ENCODE measurements around the gene CEMP1. TPM values are rescaled to one million over a fixed set of nuclear protein-coding genes. Genes with fewer than 3 reads are reported as not detected.
A peak's percentile ranks its signal among the peaks of the same experiment; 100 is the strongest.
"Not testable (repeated sequence)": the region's sequence is repeated elsewhere in the genome, so short reads cannot be mapped to it uniquely, and the experiment has no call there.

Gene CEMP1
- total and polyA plus RNA-seq, 2 donors (not counting 1 experiment from before 2014, with no cell fraction given) = 0.66 to 2.3 TPM

DNA sequence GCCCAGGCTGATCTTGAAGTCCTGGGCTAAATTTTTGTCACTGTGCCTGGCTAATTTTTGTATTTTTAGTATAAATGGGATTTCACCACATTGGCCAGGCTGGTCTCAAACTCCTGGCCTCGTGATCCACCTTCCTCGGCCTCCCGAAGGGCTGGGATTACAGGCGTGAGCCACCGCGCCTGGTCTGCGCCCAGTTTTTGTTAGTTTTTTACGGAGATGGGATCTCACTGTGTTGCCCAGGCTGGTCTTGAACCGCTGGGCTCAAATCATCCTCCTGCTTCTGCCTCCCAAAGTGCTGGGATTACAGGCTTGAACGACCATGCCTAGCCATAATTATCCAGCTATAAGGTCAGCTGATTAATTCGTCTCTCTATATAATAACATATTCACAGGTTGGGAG, 2.7 kb upstream of the CEMP1 start:
- Mint-ChIP-seq H3K4me3 (peak overlapping the region; percentile 71), H3K4me1 (peaks cover 26% of the 10 kb centered on the region), H3K27ac (peak overlapping the region; percentile 67), H3K27me3 (no peaks in the 10 kb centered on the region), H3K9me3 (ENCODE audit: insufficient read depth) (no peaks in the 10 kb centered on the region)
- Histone ChIP-seq H3K79me2 (ENCODE audit: control insufficient read depth, insufficient read depth, low read length) (peaks cover 21% of the 10 kb centered on the region), H3K9ac (ENCODE audit: low read length) (no peak overlapping the region), H4K20me1 (ENCODE audit: control insufficient read depth, insufficient read depth, low read length, poor library complexity, severe bottlenecking) (peaks cover 5% of the 10 kb centered on the region), H3K9me3 (ENCODE audit: control extremely low read depth in 1 of 3, control insufficient read depth in 2 of 3, insufficient read depth in 1 of 3, low read length in 2 of 3) (no peaks in the 10 kb centered on the region), H3K36me3 (replicated peaks in 1 of 2; ENCODE audit: control extremely low read depth in 1 of 2, control insufficient read depth in 1 of 2, extremely low read depth in 1 of 2, insufficient read depth in 2 of 2, low read length in 1 of 2) (peaks cover 0 to 11% of the 10 kb centered on the region in 2 experiments), H3K4me2 (replicated peaks; ENCODE audit: low read depth, low read length, poor library complexity, severe bottlenecking) (no peak overlapping the region), H3K4me3 (ENCODE audit: control extremely low read depth in 1 of 5, extremely low read depth in 1 of 5, insufficient read depth in 1 of 5, low read depth in 2 of 5, low read length in 4 of 5) (no peak overlapping the region), H3K27ac (ENCODE audit: low read length in 2 of 2) (no peak overlapping the region), H3K27me3 (replicated peaks in 1 of 4; ENCODE audit: control extremely low read depth in 1 of 4, control insufficient read depth in 3 of 4, insufficient read depth in 4 of 4, low read length in 3 of 4) (no peaks in the 10 kb centered on the region), H2AFZ (ENCODE audit: insufficient read depth, low read depth, low read length, poor library complexity, severe bottlenecking) (no peak overlapping the region), H3K4me1 (ENCODE audit: control insufficient read depth in 2 of 2, insufficient read depth in 2 of 2, low read length in 2 of 2) (peaks cover 15 to 36% of the 10 kb centered on the region in 2 donors)
- TF ChIP-seq, protein P1, sequence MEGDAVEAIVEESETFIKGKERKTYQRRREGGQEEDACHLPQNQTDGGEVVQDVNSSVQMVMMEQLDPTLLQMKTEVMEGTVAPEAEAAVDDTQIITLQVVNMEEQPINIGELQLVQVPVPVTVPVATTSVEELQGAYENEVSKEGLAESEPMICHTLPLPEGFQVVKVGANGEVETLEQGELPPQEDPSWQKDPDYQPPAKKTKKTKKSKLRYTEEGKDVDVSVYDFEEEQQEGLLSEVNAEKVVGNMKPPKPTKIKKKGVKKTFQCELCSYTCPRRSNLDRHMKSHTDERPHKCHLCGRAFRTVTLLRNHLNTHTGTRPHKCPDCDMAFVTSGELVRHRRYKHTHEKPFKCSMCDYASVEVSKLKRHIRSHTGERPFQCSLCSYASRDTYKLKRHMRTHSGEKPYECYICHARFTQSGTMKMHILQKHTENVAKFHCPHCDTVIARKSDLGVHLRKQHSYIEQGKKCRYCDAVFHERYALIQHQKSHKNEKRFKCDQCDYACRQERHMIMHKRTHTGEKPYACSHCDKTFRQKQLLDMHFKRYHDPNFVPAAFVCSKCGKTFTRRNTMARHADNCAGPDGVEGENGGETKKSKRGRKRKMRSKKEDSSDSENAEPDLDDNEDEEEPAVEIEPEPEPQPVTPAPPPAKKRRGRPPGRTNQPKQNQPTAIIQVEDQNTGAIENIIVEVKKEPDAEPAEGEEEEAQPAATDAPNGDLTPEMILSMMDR (IDR thresholded peaks at IDR 0.05) = no peak
- no peak for TF ChIP-seq EZH2 (IDR thresholded peaks at IDR 0.05; ENCODE audit: borderline replicate concordance, insufficient read depth, low read depth, low read length, poor library complexity, severe bottlenecking)
- intact Hi-C loops (cut with micrococcal nuclease) = no loop called here
- POLR2A ChIA-PET = interaction anchor here (0.6 to 3.4 kb wide), 2 partner anchors 13 to 187 kb away, joined by 4 to 66 read pairs; partner anchors contain the start of gene AMDHD2
- DNase-seq (no peak), ATAC-seq (ENCODE audit: low read depth) (no peak)
- CTCF ChIA-PET = no interaction called here
- 91% methylated on average over 9 of the region's 11 CpGs for WGBS (ENCODE audit: insufficient coverage)

DNA sequence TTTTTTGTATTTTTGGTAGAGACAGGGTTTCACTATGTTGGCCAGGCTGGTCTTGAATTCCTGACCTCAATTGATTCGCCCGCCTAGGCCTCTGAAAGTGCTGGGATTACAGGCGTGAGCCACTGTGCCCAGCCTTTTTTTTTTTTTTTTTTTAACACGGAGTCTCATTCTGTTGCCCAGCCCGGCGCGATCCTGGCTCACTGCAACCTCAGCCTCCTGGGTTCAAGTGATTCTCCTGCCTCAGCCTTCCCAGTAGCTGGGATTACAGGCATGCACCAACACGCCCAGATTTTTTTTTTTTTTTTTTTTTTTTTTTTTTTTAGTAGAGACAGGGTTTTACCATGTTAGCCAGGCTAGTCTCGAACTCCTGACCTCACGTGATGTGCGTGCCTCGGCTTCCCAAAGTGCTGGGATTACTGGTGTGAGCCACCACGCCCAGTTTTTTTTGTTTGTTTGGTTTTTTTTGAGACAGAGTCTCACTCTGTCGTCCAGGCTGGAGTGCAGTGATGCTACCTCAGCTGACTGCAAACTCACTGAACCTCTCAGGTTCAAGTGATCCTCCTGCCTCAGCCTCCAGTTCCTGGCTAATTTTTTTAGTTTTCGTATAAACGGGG, 2.0 kb upstream of the CEMP1 start:
- Histone ChIP-seq H3K79me2 (ENCODE audit: control insufficient read depth, insufficient read depth, low read length) (peaks cover 22% of the 10 kb centered on the region), H3K27ac (ENCODE audit: low read length in 2 of 2) (peak overlapping the region; percentile 96 to 100), H3K4me2 (replicated peaks; ENCODE audit: low read depth, low read length, poor library complexity, severe bottlenecking) (peak overlapping the region; percentile 98), H3K4me1 (ENCODE audit: control insufficient read depth in 2 of 2, insufficient read depth in 2 of 2, low read length in 2 of 2) (peaks cover 10 to 31% of the 10 kb centered on the region in 2 donors), H2AFZ (ENCODE audit: insufficient read depth, low read depth, low read length, poor library complexity, severe bottlenecking) (peak overlapping the region; percentile 31), H3K9ac (ENCODE audit: low read length) (peak overlapping the region; percentile 81), H3K4me3 (ENCODE audit: control extremely low read depth in 1 of 5, extremely low read depth in 1 of 5, insufficient read depth in 1 of 5, low read depth in 2 of 5, low read length in 4 of 5) (peak overlapping the region; percentile 58 to 93 (median 84)), H3K36me3 (replicated peaks in 1 of 2; ENCODE audit: control extremely low read depth in 1 of 2, control insufficient read depth in 1 of 2, extremely low read depth in 1 of 2, insufficient read depth in 2 of 2, low read length in 1 of 2) (peaks cover 0 to 17% of the 10 kb centered on the region in 2 experiments)
- H3K27me3 Mint-ChIP-seq; H4K20me1 ChIP-seq (ENCODE audit: control insufficient read depth, insufficient read depth, low read length, poor library complexity, severe bottlenecking); ATAC-seq (ENCODE audit: low read depth); DNase-seq; H3K9me3 Mint-ChIP-seq (ENCODE audit: insufficient read depth); H3K27me3 ChIP-seq (replicated peaks in 1 of 4; ENCODE audit: control extremely low read depth in 1 of 4, control insufficient read depth in 3 of 4, insufficient read depth in 4 of 4, low read length in 3 of 4); intact Hi-C loops (cut with micrococcal nuclease); H3K9me3 ChIP-seq (ENCODE audit: control extremely low read depth in 1 of 3, control insufficient read depth in 2 of 3, insufficient read depth in 1 of 3, low read length in 2 of 3): not testable (repeated sequence)
- ChIA-PET POLR2A (interaction anchor here (0.6 to 3.4 kb wide), 8 partner anchors 12 to 434 kb away, joined by 3 to 66 read pairs (median 8); partner anchors contain the start of genes AMDHD2, ATP6V0C and TRAF7), CTCF (interaction anchor here (0.9 to 2.0 kb wide), 5 partner anchors 11 to 378 kb away, joined by 3 to 11 read pairs (median 6); partner anchors contain the start of genes AMDHD2 and TRAF7)
- 48% methylated on average over 6 of the region's 16 CpGs for WGBS (ENCODE audit: insufficient coverage)
- Mint-ChIP-seq H3K4me3 (peak overlapping the region; percentile 94), H3K4me1 (peaks cover 23% of the 10 kb centered on the region), H3K27ac (peak overlapping the region; percentile 97)
